PC-3 (cell line): Measurements from ENCODE around the gene CEPT1. TPM values are rescaled to one million over a fixed set of nuclear protein-coding genes. Genes with fewer than 3 reads are reported as not detected.

Experiments
- ATAC-seq: fragments of 200-7000 bp; cut with Tn5 transposase; 2 replicates; pipeline ENCODE4 v1.9.1; 2020; ENCODE audit warnings: mild to moderate bottlenecking, moderate library complexity
- BruUV-seq: library from RNA; stranded (reverse); fragments of 400-500 nt; replicated peaks from 2 replicates; lab custom pipeline; 2021; lab: Mats Ljungman, UMichigan
- CTCF ChIA-PET: fragments of 300-600 bp; sonication (Branson Sonifier 250); formaldehyde crosslinking; loops from one replicate; lab custom pipeline; 2022; ENCODE audit warnings: antibody characterized with exemption; lab: Charles Lee
- POLR2A ChIA-PET: fragments of 300-600 bp; sonication (Branson Sonifier 250); formaldehyde crosslinking; loops from one replicate; lab custom pipeline; 2022; ENCODE audit warnings: antibody characterized with exemption; ENCODE audit not compliant: unreplicated experiment; lab: Charles Lee
- DNase-seq: peaks from one replicate; pipeline ENCODE4 v3.0.0-alpha.2; 2015
- H2AFZ ChIP-seq: fragments of 300-600 bp; sonication (generic); 2 replicates; pipeline ENCODE4 v1.6.0; 2016; ENCODE audit warnings: antibody characterized with exemption, low read length
- H3F3A ChIP-seq: fragments of 300-600 bp; sonication (generic); one replicate; pipeline ENCODE4 v1.6.0; 2017; ENCODE audit warnings: antibody characterized with exemption, low read length, control low read depth, mild to moderate bottlenecking; ENCODE audit not compliant: unreplicated experiment
- H3K27ac ChIP-seq: fragments of 300-600 bp; sonication (generic); 2 replicates; pipeline ENCODE4 v1.5.1; 2016; ENCODE audit warnings: mild to moderate bottlenecking, low read length
- H3K27me3 ChIP-seq: fragments of 300-600 bp; sonication (generic); 2 replicates; pipeline ENCODE4 v1.6.1; 2016; ENCODE audit warnings: low read length, mixed read lengths
- H3K36me3 ChIP-seq: fragments of 300-600 bp; sonication (generic); 2 replicates; pipeline ENCODE4 v1.6.1; 2016; ENCODE audit warnings: low read depth, mixed run types, low read length, mixed read lengths
- H3K4me1 ChIP-seq: fragments of 300-600 bp; sonication (generic); 2 replicates; pipeline ENCODE4 v1.5.1; 2016; ENCODE audit warnings: low read length; ENCODE audit not compliant: insufficient read depth
- H3K4me2 ChIP-seq: fragments of 300-600 bp; sonication (generic); 2 replicates; pipeline ENCODE4 v1.6.0; 2016; ENCODE audit warnings: low read length
- H3K4me3 ChIP-seq: fragments of 300-600 bp; sonication (generic); 2 replicates; pipeline ENCODE4 v1.5.1; 2016; ENCODE audit warnings: mild to moderate bottlenecking, low read length, mixed read lengths
- H3K79me2 ChIP-seq: fragments of 300-600 bp; sonication (generic); 2 replicates; pipeline ENCODE4 v1.6.1; 2017; ENCODE audit warnings: low read length, mixed read lengths
- H3K9ac ChIP-seq: fragments of 300-600 bp; sonication (generic); 2 replicates; pipeline ENCODE4 v1.6.0; 2016; ENCODE audit warnings: mild to moderate bottlenecking, low read length
- H3K9me2 ChIP-seq: fragments of 300-600 bp; sonication (generic); replicated peaks from 2 replicates; pipeline ENCODE4 v1.6.1; 2016; ENCODE audit warnings: mixed run types, low read length, mixed read lengths
- H3K9me3 ChIP-seq: fragments of 300-600 bp; sonication (generic); 2 replicates; pipeline ENCODE4 v1.6.1; 2016; ENCODE audit warnings: low read length, mixed read lengths
- H4K20me1 ChIP-seq: fragments of 300-600 bp; sonication (generic); 2 replicates; pipeline ENCODE4 v1.6.1; 2016; ENCODE audit warnings: low read length, mixed read lengths
- CTCF ChIP-seq: fragments of 300-600 bp; sonication (generic); conservative IDR thresholded peaks from 2 replicates; pipeline ENCODE4 v1.5.1; 2017; ENCODE audit warnings: antibody characterized with exemption, low read depth, mild to moderate bottlenecking, low read length
- EZH2 ChIP-seq: fragments of 300-600 bp; sonication (generic); IDR thresholded peaks from one replicate; pipeline ENCODE4 v1.6.1; 2017; ENCODE audit warnings: antibody characterized with exemption, mild to moderate bottlenecking, low read length; ENCODE audit not compliant: unreplicated experiment
- EZH2phosphoT487 ChIP-seq: fragments of 300-600 bp; sonication (generic); IDR thresholded peaks from 2 replicates; pipeline ENCODE4 v1.6.1; 2018; ENCODE audit warnings: mild to moderate bottlenecking, antibody characterized with exemption, low read length, borderline replicate concordance
- intact Hi-C: fragments of 100-400 bp; cut with micrococcal nuclease; formaldehyde crosslinking; loops from 2 replicates; pipeline ENCODE4 v1.9.0; 2023
- total RNA-seq: library from RNA; depleted of rRNA; stranded (reverse); fragments of >200 nt; gene quantifications from 2 replicates; pipeline ENCODE4 v1.2.3, GENCODE V29; 2014

The CEPT1 gene
- total RNA-seq, 1 experiment from 2014 or later: 20.6 TPM

DNA sequence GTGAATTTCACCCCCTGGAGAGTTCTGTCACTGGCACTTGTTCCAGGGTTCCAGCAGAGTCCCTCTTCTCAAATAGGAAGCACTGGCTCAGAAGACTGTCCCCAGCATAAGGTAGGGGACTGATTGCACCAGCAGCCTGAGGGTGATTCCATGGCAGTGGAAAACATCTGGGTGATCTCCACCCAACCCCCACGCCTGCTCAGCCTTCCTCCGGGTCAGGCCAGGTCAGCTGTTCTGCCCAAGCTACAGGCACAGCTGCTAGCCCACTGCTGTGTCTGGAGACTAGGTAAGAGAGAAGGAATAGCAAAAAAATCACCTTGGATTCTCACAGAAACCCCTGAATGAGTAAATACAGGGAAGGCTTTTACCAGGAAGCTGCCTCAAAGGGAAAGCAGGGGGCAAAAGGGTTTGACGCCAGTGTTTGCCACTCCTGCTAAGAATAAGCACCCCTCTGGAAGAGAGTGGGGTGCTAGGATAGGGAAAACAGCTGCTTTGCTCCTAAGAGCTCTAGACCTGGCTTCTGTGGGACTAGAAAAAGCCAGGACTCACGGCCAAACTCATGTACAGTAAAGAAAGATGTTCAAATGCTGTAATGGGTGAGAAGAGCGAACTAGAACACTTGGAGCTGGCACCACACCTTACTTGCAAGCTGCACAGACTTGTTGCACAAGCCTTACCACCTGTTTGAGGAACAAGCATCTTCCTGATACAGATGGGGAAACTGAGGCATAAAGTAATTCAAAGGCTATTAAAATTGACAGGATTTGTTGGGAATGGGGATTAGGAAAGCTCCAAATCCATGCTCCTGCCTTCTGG lies 61.5 kb downstream of the CEPT1 start:
- Histone ChIP-seq H3K4me2 (peak overlapping the region; percentile 85; the same call in 1 of the 2 replicates), H3K36me3 (no peaks in the 10 kb centered on the region), H3K27ac (no peak overlapping the region), H3K9me3 (no peaks in the 10 kb centered on the region), H3F3A (no peaks in the 10 kb centered on the region), H3K9me2 (no peaks in the 10 kb centered on the region), H2AFZ (no peak overlapping the region), H3K27me3 (no peaks in the 10 kb centered on the region), H3K4me3 (no peak overlapping the region), H3K4me1 (peaks cover 26% of the 10 kb centered on the region), H3K9ac (no peak overlapping the region), H3K79me2 (no peaks in the 10 kb centered on the region), H4K20me1 (no peaks in the 10 kb centered on the region)
- ATAC-seq: no peak
- TF ChIP-seq CTCF (no peak), EZH2phosphoT487 (no peak), EZH2 (no peak)
- ChIA-PET CTCF (no interaction called here), POLR2A (no interaction called here)
- intact Hi-C loops: no loop called here
- no TSS peak for BruUV-seq
- no peak for DNase-seq

DNA sequence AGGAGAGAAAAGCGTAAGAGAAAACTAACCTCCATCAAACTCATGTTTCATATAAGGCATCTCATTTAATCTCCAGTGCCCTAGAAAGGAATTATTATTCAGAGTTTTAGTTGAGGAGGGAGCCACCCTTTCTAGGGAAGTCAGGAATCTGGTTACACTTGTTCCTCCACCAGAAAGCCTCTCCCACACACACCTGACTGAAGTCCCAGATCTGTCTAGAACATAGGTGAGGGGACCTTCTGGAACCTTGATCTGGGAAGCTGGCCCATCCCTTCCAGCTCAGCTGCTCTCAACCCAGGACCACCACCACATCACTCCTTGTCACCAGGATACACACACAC lies 62.3 kb downstream of the CEPT1 start:
- Histone ChIP-seq H3K9me3 (no peaks in the 10 kb centered on the region), H3K9me2 (no peaks in the 10 kb centered on the region), H3K36me3 (no peaks in the 10 kb centered on the region), H3K9ac (no peak overlapping the region), H2AFZ (no peak overlapping the region), H3K4me1 (peaks cover 26% of the 10 kb centered on the region), H4K20me1 (no peaks in the 10 kb centered on the region), H3K27ac (peak overlapping the region; percentile 34; the same call in 1 of the 2 replicates), H3K4me2 (peak overlapping the region; percentile 85), H3F3A (no peaks in the 10 kb centered on the region), H3K4me3 (no peak overlapping the region), H3K27me3 (no peaks in the 10 kb centered on the region), H3K79me2 (no peaks in the 10 kb centered on the region)
- no peak for TF ChIP-seq EZH2
- TF ChIP-seq CTCF: no peak
- no TSS peak for BruUV-seq
- DNase-seq (peak; percentile 76), ATAC-seq (peak; percentile 15; the same call in 1 of the 2 replicates)
- POLR2A ChIA-PET: no interaction called here
- CTCF ChIA-PET: no interaction called here
- intact Hi-C loops: no loop called here
